ENCODE data around the gene OR1L1. TPM values are rescaled to one million over a fixed set of nuclear protein-coding genes. Genes with fewer than 3 reads are reported as not detected.

OR1L1 gene
- total and polyA plus RNA-seq, 9 of the 15 experiments (the other 6 are each of a cell fraction or from before 2014, with no cell fraction given), result not detected

DNA sequence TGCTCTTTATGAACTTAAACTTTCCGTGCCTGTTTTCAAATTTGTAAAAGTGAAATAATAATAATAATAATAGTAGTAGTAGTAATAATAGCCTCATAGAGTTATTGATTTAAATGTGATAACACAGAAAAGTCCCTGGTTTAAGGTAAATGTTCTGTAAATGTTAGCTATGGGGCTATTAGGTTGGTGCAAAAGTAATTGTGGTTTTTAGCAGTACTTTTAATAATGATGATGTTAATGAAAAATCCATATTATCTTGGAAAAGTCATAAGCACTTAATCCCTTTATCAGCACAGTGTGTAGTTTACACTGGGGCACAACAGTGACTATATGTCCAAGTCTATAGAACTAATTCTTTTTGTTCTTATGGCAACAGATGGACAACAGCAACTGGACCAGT, 47.2 kb upstream of the OR1L1 start, which contains the start of gene OR1Q1 (continued):
- TF ChIP-seq, protein P1, sequence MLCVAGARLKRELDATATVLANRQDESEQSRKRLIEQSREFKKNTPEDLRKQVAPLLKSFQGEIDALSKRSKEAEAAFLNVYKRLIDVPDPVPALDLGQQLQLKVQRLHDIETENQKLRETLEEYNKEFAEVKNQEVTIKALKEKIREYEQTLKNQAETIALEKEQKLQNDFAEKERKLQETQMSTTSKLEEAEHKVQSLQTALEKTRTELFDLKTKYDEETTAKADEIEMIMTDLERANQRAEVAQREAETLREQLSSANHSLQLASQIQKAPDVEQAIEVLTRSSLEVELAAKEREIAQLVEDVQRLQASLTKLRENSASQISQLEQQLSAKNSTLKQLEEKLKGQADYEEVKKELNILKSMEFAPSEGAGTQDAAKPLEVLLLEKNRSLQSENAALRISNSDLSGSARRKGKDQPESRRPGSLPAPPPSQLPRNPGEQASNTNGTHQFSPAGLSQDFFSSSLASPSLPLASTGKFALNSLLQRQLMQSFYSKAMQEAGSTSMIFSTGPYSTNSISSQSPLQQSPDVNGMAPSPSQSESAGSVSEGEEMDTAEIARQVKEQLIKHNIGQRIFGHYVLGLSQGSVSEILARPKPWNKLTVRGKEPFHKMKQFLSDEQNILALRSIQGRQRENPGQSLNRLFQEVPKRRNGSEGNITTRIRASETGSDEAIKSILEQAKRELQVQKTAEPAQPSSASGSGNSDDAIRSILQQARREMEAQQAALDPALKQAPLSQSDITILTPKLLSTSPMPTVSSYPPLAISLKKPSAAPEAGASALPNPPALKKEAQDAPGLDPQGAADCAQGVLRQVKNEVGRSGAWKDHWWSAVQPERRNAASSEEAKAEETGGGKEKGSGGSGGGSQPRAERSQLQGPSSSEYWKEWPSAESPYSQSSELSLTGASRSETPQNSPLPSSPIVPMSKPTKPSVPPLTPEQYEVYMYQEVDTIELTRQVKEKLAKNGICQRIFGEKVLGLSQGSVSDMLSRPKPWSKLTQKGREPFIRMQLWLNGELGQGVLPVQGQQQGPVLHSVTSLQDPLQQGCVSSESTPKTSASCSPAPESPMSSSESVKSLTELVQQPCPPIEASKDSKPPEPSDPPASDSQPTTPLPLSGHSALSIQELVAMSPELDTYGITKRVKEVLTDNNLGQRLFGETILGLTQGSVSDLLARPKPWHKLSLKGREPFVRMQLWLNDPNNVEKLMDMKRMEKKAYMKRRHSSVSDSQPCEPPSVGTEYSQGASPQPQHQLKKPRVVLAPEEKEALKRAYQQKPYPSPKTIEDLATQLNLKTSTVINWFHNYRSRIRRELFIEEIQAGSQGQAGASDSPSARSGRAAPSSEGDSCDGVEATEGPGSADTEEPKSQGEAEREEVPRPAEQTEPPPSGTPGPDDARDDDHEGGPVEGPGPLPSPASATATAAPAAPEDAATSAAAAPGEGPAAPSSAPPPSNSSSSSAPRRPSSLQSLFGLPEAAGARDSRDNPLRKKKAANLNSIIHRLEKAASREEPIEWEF (CRISPR knock-in tag; IDR thresholded peaks at IDR 0.05), result no peak
- TF ChIP-seq RCOR1 (IDR thresholded peaks at IDR 0.05; ENCODE audit: borderline replicate concordance in 1 of 2, low read depth in 2 of 2, low read length in 2 of 2) (no peak), ZNF507 (tag; conservative IDR thresholded peaks at IDR 0.05) (no peak), CBX2 (IDR thresholded peaks at IDR 0.05; ENCODE audit: insufficient read depth, low read length, poor library complexity, severe bottlenecking) (no peak), ZFX (CRISPR knock-in tag; IDR thresholded peaks at IDR 0.05) (no peak), ZNF23 (CRISPR knock-in tag; IDR thresholded peaks at IDR 0.05) (no peak), RBFOX2 (IDR thresholded peaks at IDR 0.05; ENCODE audit: low read depth, low read length) (no peak), RBM39 (optimal IDR thresholded peaks at IDR 0.05; ENCODE audit: low read depth, low read length) (no peak), SETDB1 (IDR thresholded peaks at IDR 0.05; ENCODE audit: low read length) (no peak)
- TF ChIP-seq, protein P2, sequence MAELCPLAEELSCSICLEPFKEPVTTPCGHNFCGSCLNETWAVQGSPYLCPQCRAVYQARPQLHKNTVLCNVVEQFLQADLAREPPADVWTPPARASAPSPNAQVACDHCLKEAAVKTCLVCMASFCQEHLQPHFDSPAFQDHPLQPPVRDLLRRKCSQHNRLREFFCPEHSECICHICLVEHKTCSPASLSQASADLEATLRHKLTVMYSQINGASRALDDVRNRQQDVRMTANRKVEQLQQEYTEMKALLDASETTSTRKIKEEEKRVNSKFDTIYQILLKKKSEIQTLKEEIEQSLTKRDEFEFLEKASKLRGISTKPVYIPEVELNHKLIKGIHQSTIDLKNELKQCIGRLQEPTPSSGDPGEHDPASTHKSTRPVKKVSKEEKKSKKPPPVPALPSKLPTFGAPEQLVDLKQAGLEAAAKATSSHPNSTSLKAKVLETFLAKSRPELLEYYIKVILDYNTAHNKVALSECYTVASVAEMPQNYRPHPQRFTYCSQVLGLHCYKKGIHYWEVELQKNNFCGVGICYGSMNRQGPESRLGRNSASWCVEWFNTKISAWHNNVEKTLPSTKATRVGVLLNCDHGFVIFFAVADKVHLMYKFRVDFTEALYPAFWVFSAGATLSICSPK (IDR thresholded peaks at IDR 0.05; ENCODE audit: borderline replicate concordance), result no peak
- TF ChIP-seq, protein P3, sequence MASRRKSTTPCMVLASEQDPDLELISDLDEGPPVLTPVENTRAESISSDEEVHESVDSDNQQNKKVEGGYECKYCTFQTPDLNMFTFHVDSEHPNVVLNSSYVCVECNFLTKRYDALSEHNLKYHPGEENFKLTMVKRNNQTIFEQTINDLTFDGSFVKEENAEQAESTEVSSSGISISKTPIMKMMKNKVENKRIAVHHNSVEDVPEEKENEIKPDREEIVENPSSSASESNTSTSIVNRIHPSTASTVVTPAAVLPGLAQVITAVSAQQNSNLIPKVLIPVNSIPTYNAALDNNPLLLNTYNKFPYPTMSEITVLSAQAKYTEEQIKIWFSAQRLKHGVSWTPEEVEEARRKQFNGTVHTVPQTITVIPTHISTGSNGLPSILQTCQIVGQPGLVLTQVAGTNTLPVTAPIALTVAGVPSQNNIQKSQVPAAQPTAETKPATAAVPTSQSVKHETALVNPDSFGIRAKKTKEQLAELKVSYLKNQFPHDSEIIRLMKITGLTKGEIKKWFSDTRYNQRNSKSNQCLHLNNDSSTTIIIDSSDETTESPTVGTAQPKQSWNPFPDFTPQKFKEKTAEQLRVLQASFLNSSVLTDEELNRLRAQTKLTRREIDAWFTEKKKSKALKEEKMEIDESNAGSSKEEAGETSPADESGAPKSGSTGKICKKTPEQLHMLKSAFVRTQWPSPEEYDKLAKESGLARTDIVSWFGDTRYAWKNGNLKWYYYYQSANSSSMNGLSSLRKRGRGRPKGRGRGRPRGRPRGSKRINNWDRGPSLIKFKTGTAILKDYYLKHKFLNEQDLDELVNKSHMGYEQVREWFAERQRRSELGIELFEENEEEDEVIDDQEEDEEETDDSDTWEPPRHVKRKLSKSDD (conservative IDR thresholded peaks at IDR 0.05; ENCODE audit: low read length), result no peak
